ENCODE data around the gene SCNM1.

DNA sequence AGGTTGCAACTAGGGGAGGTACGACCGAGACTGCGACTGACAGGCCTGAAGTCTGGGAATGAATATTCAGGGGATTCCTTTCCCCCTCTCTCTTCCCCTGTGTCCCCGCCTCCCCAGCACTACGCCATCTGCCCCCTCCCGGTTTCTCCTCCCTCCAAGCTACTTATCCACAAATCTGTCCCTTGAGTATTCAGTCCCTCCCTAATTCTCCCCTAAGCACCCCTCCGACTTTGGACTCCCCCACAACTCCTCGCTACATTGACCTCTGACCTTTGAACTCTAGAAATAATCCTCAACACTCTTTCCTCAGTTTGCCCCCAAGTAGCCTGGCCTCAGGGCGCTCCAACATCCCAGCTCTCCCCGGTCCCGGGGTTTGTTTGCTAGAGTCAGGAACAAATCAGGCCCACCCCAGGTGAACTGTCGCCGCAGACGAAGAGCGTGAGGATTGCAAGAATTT is 635 bp upstream of the SCNM1 start:
- TF ChIP-seq ZNF621 (tag by site-specific recombination; IDR thresholded peaks at IDR 0.05) (no peak), REST (tag by site-specific recombination; IDR thresholded peaks at IDR 0.05) (no peak), ZSCAN16 (tag by site-specific recombination; IDR thresholded peaks at IDR 0.05) (no peak), TCF7L2 (IDR thresholded peaks at IDR 0.05; ENCODE audit: borderline replicate concordance, low read depth, low read length) (no peak), CTCF (tag by site-specific recombination; IDR thresholded peaks at IDR 0.05) (peak; percentile 16; the same call in 1 of the 2 replicates), ZNF544 (tag by site-specific recombination; IDR thresholded peaks at IDR 0.05) (no peak), YY1 (tag by site-specific recombination; IDR thresholded peaks at IDR 0.05) (no peak; the same call in 1 of the 2 replicates), ZSCAN18 (tag by site-specific recombination; IDR thresholded peaks at IDR 0.05) (no peak), ZNF639 (tag by site-specific recombination; IDR thresholded peaks at IDR 0.05) (peak; percentile 30; the same call in 1 of the 2 replicates)
- TF ChIP-seq, protein P1, sequence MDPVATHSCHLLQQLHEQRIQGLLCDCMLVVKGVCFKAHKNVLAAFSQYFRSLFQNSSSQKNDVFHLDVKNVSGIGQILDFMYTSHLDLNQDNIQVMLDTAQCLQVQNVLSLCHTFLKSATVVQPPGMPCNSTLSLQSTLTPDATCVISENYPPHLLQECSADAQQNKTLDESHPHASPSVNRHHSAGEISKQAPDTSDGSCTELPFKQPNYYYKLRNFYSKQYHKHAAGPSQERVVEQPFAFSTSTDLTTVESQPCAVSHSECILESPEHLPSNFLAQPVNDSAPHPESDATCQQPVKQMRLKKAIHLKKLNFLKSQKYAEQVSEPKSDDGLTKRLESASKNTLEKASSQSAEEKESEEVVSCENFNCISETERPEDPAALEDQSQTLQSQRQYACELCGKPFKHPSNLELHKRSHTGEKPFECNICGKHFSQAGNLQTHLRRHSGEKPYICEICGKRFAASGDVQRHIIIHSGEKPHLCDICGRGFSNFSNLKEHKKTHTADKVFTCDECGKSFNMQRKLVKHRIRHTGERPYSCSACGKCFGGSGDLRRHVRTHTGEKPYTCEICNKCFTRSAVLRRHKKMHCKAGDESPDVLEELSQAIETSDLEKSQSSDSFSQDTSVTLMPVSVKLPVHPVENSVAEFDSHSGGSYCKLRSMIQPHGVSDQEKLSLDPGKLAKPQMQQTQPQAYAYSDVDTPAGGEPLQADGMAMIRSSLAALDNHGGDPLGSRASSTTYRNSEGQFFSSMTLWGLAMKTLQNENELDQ (tag by site-specific recombination; IDR thresholded peaks at IDR 0.05; ENCODE audit: low read depth), result no peak

All from HEK293 (cell line).